ENCODE measurements around the gene FGFR2.

The FGFR2 gene

DNA sequence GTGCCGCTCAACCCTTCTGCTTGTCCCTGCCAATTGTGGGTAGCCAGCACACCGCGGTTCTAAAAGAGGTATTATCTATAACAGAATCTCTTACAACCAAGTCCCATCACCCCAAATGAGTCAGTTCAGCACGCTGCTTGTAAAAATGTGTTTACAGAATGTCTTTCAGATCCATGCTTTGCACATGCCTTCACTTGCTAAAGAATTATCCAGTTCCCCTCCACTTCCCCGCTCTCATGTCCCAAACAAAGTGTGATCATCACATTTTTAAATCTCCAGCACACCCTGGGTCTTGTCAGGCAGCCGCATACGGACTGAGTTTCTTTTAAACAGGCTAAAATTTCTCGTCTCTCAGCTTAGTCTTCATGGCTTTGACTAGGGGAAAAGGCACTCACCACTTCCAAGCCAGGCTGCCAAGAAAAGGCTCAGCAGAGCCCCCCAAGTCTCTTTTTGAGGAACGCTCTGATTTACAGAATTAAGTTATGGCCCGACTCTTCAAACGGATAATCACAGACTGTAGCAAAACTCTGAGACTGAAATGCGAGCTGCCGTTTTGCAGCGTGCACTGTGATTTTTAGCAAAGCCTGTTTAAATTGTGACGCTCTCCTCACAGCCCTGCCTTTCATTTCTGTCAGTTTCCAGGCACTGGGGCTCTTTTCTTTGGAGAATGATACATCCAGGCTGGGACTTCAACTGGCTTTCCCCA, 29.8 kb upstream of the FGFR2 start:
- H3K4me3 ChIP-seq (ENCODE audit: low read depth, low read length) = no peak overlapping the region
- no peak overlapping the region for H3K27ac ChIP-seq
- no peaks in the 10 kb centered on the region for H3K36me3 ChIP-seq (replicated peaks)
- DNase-seq = no peak
- TF ChIP-seq CTCF (IDR thresholded peaks at IDR 0.05; ENCODE audit: low read depth, low read length, missing control alignments) = no peak
- in situ Hi-C loops (cut with HindIII; ENCODE audit: low pct_ligation_motif_present, low sequenced_read_pairs) = no loop called here
- H3K27me3 ChIP-seq (replicated peaks) = no peaks in the 10 kb centered on the region

- H3K27ac ChIP-seq = no peak overlapping the region
- no peak for TF ChIP-seq CTCF (IDR thresholded peaks at IDR 0.05; ENCODE audit: low read depth, low read length, missing control alignments)
- no peak for DNase-seq
- in situ Hi-C loops (cut with HindIII; ENCODE audit: low pct_ligation_motif_present, low sequenced_read_pairs) = no loop called here
- H3K27me3 ChIP-seq (replicated peaks) = no peaks in the 10 kb centered on the region
- H3K4me3 ChIP-seq (ENCODE audit: low read depth, low read length) = no peak overlapping the region
- no peaks in the 10 kb centered on the region for H3K36me3 ChIP-seq (replicated peaks)
Observed at GRCh38 chr10:121624836-121625486, 26.7 kb upstream of the FGFR2 start.

DNA sequence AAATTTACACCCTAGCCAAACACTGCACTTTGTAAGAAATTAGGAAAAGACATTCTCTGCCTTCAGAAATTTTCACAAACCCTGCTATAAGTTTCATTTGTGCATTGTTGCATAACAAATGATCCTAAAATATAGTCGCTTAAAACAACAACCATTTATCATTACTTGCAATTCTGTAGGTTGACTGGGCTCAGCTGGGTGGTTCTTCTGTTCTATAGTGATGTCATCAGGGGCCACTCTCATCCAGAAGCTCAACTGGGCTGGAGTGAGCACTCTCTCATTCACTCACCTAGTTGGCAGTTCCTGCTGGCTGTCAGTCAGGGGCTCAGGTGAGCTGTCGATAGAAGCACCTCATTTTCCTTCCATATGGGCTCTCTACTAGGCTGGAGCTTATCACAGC, 20.7 kb upstream of the FGFR2 start:
- H3K27ac ChIP-seq = no peak overlapping the region
- no peak for TF ChIP-seq CTCF (IDR thresholded peaks at IDR 0.05; ENCODE audit: low read depth, low read length, missing control alignments)
- no peaks in the 10 kb centered on the region for H3K36me3 ChIP-seq (replicated peaks)
- H3K27me3 ChIP-seq (replicated peaks) = no peaks in the 10 kb centered on the region
- H3K4me3 ChIP-seq (ENCODE audit: low read depth, low read length) = no peak overlapping the region
- in situ Hi-C loops (cut with HindIII; ENCODE audit: low pct_ligation_motif_present, low sequenced_read_pairs) = no loop called here
- no peak for DNase-seq

- Histone ChIP-seq H3K27me3 (replicated peaks) (no peaks in the 10 kb centered on the region), H3K4me3 (ENCODE audit: low read depth, low read length) (no peak overlapping the region), H3K27ac (no peak overlapping the region), H3K36me3 (replicated peaks) (no peaks in the 10 kb centered on the region)
- in situ Hi-C loops (cut with HindIII; ENCODE audit: low pct_ligation_motif_present, low sequenced_read_pairs) = no loop called here
- TF ChIP-seq CTCF (IDR thresholded peaks at IDR 0.05; ENCODE audit: low read depth, low read length, missing control alignments) = no peak
- DNase-seq = no peak
Observed at GRCh38 chr10:121617176-121617575, 18.9 kb upstream of the FGFR2 start.

GRCh38 chr10:121616291-121616690, 18.0 kb upstream of the FGFR2 start:
- in situ Hi-C loops (cut with HindIII; ENCODE audit: low pct_ligation_motif_present, low sequenced_read_pairs) = no loop called here
- H3K27me3 ChIP-seq (replicated peaks) = no peaks in the 10 kb centered on the region
- H3K4me3 ChIP-seq (ENCODE audit: low read depth, low read length) = no peak overlapping the region
- H3K27ac ChIP-seq = no peak overlapping the region
- no peak for DNase-seq
- no peaks in the 10 kb centered on the region for H3K36me3 ChIP-seq (replicated peaks)
- TF ChIP-seq CTCF (IDR thresholded peaks at IDR 0.05; ENCODE audit: low read depth, low read length, missing control alignments) = no peak
